NCI-H345 treated with DMSO at 0.1 percent for 48 hours (cell line): ENCODE measurements around the gene ZKSCAN8.

ENCODE experiments used
- DNase-seq: peaks from one replicate; lab custom pipeline; 2025; ENCODE audit not compliant: unreplicated experiment; lab: John Stamatoyannopoulos, UW

Gene ZKSCAN8

GRCh38 chr6:28139860-28140543 lies 1.7 kb upstream of the ZKSCAN8 start:
- no peak for DNase-seq

DNA sequence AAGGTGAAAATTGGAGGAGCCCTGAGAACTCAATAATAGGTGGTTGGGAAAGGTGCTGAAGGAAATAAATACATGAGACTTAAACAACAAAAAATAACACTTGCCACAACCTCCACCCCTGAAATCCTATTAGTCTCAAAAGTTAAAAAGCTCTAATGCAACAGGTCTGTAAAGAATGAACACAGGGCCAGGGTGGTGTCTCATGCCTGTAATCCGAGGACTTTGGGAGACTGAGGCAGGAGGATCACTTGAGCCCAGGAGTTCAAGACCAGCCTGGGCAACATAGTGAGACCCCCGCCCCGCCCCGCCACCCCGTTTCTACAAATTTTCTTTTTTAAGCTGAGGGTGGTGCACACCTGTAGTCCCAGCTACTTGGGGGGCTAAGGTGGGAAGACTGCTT lies 1.1 kb upstream of the ZKSCAN8 start:
- no peak for DNase-seq

DNA sequence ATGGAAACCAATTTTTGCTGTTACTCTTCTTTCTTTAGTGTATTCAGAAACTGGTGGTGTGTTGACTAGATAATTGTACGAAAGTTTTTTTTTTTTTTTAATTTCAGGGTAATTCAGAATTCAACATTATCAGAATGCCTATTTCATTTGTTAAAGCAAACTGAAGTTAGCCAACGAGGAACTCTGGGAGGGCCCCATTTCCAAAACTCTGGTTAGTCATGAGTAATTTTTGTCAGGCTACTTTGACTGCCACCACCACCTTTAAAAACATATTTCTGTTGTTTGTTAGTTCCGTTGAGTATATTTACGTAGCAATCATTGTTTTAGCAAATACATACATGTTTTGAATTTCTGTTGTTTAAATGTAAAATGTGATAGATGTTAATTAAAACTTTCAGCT lies 763 bp downstream of the ZKSCAN8 start:
- DNase-seq, result no peak

DNA sequence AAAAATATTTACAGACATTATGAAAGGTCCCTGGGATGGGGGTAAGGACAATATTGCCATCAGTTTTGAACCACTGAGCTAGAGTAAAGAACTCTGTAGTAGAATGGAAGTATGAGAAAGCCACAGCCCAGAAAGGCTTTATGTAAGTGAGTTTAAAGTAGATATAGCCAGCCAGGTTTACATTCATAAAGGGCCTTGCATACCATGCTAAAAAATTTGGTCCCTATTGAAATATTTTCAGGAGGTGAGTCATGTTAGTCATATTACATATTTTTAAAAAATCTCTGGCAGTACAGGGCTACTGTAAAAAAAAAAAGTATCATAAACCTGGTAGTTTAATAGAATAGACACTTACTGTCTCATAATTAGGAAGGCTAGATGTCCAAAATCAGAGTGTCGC lies 3.5 kb downstream of the ZKSCAN8 start:
- no peak for DNase-seq

DNA sequence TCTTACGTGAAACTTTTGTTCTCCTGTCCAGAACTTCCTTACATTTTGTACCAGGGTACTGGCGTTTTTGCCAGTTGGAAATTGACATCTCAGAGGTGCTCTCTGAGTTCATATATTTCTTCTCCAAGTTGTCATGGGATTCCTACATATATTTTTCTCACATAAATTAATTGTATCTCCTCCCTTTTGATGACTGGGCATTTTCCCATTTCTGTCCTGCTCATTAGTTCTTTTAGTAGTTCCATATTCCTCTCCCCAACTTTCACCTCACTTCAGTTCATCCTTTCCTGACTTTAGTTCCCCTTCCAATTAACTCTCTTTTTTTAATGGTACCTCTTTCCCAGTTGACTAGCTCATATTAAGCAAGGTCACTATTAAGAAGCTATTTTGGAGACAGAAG lies 10.8 kb downstream of the ZKSCAN8 start:
- DNase-seq, result no peak

DNA sequence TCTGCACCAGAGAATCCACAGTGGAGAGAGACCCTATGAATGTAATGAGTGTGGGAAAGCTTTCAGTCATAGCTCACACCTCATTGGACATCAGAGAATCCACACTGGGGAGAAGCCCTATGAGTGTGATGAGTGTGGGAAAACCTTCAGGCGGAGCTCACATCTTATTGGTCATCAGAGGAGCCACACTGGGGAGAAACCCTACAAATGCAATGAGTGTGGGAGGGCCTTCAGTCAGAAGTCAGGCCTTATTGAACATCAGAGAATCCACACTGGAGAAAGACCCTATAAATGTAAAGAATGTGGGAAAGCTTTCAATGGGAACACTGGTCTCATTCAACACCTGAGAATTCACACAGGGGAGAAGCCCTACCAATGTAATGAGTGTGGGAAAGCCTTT lies 11.9 kb downstream of the ZKSCAN8 start:
- no peak for DNase-seq

GRCh38 chr6:28154357-28154756 lies 12.7 kb downstream of the ZKSCAN8 start:
- no peak for DNase-seq

- DNase-seq, result no peak
These were observed 16.6 kb downstream of the ZKSCAN8 start for GRCh38 chr6:28158318-28158717.

- no peak for DNase-seq
These were observed 17.4 kb downstream of the ZKSCAN8 start for GRCh38 chr6:28159029-28159607.

DNA sequence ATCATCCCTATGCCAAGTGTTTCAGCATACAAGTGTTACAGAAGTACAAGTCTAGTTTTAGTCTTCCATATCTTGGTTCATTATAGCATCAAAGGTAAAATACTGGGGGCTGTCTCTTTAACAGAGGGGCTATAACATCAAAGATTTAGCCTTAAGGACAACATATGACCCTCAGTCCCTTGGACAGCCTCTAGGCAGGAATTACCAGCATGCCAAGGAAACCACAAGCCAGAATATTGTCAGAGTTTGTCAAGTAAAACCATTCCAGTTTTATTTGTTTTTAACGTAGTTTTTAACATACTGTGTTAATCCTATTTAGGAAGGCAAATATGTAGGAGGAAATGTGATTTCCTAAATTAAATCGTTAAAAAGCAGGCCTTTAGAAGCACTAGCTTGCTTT lies 18.6 kb downstream of the ZKSCAN8 start:
- DNase-seq, result no peak

- no peak for DNase-seq
These were observed 19.9 kb downstream of the ZKSCAN8 start for GRCh38 chr6:28161410-28162079.

DNA sequence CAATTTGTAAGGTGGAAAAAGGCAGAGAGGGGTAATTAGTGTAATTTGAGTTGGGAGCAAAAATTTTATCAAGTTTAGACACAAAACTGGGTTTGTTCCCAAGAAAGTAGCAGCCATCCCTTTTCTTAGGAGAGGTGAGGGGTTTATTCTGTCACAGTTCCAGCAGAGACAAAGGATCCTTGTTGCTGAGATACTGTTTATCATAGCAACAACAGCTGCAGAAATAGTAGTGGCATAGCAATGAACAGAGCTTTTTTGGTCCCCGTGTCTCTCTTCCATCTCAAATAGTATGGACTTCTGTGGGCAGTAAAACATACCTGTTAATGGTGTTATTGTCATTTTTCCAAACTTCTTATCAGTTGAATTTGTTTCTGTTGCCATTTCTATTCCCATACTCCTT lies 23.9 kb downstream of the ZKSCAN8 start:
- DNase-seq, result no peak

GRCh38 chr6:28167068-28167467 lies 25.4 kb downstream of the ZKSCAN8 start:
- no peak for DNase-seq

DNA sequence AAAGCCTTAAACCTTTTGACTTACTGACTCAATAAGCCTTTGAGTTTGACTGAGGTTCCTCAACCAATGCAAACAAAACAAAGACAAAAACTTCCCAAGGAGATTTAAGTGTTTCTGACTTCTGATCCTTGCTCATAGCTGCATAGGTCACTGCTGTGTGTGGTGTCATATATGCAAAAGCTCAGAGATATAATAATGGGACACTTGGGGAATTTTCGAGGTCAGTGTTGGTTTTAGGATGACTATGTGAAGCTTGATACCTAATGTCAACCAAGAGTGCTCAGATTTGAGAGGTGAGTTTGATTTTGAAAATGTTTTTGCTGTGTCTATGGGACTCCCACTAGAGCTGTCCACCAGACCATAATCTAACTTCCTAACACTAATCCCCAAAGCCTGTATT lies 26.2 kb downstream of the ZKSCAN8 start:
- no peak for DNase-seq

DNA sequence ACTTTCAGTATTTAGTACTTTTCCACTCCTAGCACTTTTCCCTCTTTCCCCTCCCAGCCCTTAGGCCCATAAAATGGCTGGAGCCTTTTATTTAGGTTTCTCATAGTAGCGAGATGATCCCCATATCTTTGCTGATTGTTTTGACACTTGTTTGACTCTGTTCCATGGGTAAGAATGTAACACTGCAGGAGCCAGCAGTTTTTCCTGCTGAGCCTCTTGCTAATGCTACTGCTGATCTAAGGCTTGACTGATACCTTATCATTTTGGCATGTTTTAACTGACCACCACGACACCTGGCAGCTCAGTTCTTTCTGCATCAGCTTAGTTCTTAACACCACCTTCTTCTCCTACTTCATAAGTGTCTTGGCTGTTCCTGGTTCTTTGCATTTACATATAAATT lies 29.6 kb downstream of the ZKSCAN8 start:
- no peak for DNase-seq

- no peak for DNase-seq
These were observed 30.3 kb downstream of the ZKSCAN8 start for GRCh38 chr6:28172006-28172405.

GRCh38 chr6:28176373-28176772 lies 34.7 kb downstream of the ZKSCAN8 start:
- no peak for DNase-seq

DNA sequence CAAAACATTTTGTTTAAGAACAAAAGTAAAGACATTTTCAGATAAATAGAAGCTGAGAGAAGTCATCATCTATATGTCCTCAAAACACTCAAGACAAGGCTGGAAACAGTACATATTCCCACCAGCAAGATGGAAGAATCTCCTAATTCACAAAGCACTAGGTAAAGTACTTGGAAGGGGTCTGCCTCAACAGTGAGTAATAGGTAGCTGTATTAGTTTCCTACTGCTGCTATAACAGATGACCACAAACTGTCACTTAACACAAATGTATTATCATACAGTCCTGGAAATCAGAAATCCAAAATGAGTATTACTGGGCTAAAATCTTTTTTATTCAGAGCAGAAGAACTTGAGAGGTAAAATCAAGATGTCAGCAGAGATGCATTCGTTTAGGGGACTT lies 40.6 kb downstream of the ZKSCAN8 start:
- DNase-seq, result no peak

GRCh38 chr6:28188111-28188979 lies 46.7 kb downstream of the ZKSCAN8 start:
- DNase-seq, result no peak

- DNase-seq, result no peak
These were observed 58.3 kb downstream of the ZKSCAN8 start for GRCh38 chr6:28200020-28200419.

DNA sequence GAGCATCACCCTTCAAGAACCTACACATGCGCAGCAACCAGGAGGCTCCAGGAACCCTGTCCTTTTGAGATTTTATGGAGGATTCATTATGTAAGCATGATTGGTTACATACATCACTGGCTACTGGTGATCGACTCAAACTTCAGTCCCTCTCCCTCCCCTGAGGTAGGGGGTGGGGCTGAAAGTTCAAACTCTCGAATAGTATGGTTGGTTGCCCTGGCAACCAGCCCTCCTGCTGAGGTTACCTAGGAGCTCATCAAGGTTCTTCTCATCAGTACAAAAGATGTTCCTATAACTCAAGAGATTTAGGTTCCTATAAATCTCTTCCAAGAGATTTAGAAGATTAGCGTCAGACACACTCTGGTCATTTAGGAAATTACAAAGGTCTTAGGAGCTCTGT lies 61.5 kb downstream of the ZKSCAN8 start:
- no peak for DNase-seq

DNA sequence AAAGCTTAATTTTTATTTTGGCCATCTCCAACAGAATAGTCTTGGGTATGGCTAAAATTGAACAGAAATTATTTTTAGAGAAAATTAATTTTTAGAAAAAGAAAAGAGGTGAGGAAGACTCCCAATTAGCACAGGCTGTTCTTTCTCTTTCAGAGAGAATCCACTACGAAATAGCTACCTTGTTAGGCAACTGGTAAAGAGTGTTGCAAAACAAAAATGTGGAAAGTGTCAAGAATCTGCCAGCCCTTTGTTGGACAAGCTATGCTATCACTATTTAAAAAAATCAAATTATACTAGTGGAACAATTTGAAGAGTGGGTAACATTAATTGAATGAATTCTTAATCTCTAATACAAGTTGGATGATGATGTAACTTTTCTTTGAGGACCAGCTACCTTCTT lies 64.2 kb downstream of the ZKSCAN8 start:
- DNase-seq, result no peak
